ENCODE data around the gene TSPAN5.
"Not testable (repeated sequence)": the region's sequence is repeated elsewhere in the genome, so short reads cannot be mapped to it uniquely, and the experiment has no call there.

TSPAN5 gene

GRCh38 chr4:98544818-98545414 lies 113.5 kb downstream of the TSPAN5 start:
- TF ChIP-seq CTCF (conservative IDR thresholded peaks at IDR 0.05), result no peak
- H3K27ac ChIP-seq, result no peak overlapping the region

- no peak overlapping the region for H3K27ac ChIP-seq
- TF ChIP-seq CTCF (conservative IDR thresholded peaks at IDR 0.05), result no peak
Measured at GRCh38 chr4:98544141-98544817, 114.1 kb downstream of the TSPAN5 start.

GRCh38 chr4:98542011-98542410 lies 116.4 kb downstream of the TSPAN5 start:
- TF ChIP-seq CTCF (conservative IDR thresholded peaks at IDR 0.05), result no peak
- no peak overlapping the region for H3K27ac ChIP-seq

GRCh38 chr4:98540803-98541202 lies 117.6 kb downstream of the TSPAN5 start:
- no peak overlapping the region for H3K27ac ChIP-seq
- no peak for TF ChIP-seq CTCF (conservative IDR thresholded peaks at IDR 0.05)

GRCh38 chr4:98539741-98540140 lies 118.7 kb downstream of the TSPAN5 start:
- no peak overlapping the region for H3K27ac ChIP-seq
- no peak for TF ChIP-seq CTCF (conservative IDR thresholded peaks at IDR 0.05)

GRCh38 chr4:98539299-98539698 lies 119.1 kb downstream of the TSPAN5 start:
- H3K27ac ChIP-seq, result no peak overlapping the region
- no peak for TF ChIP-seq CTCF (conservative IDR thresholded peaks at IDR 0.05)

- H3K27ac ChIP-seq, result no peak overlapping the region
- no peak for TF ChIP-seq CTCF (conservative IDR thresholded peaks at IDR 0.05)
Measured at GRCh38 chr4:98536631-98537030, 121.8 kb downstream of the TSPAN5 start.

GRCh38 chr4:98534146-98534545 lies 124.3 kb downstream of the TSPAN5 start:
- not testable (repeated sequence) for H3K27ac ChIP-seq

Data from VCaP (cell line).